Measurements from ENCODE around the gene UGGT2. TPM values are rescaled to one million over a fixed set of nuclear protein-coding genes. Genes with fewer than 3 reads are reported as not detected.
"Not testable (repeated sequence)": the region's sequence is repeated elsewhere in the genome, so short reads cannot be mapped to it uniquely, and the experiment has no call there.

UGGT2 gene
- total RNA-seq, 1 experiment from 2014 or later: 34.5 TPM

GRCh38 chr13:96046449-96047126, 6.6 kb downstream of the UGGT2 start:
- H3K56ac ChIP-seq (ENCODE audit: insufficient read length, low read depth, low read length); H3K27ac Mint-ChIP-seq; H3K4me2 ChIP-seq (ENCODE audit: insufficient read depth, insufficient read length, low read length); H4K91ac ChIP-seq (ENCODE audit: insufficient read length, low read depth, low read length); H3K4ac ChIP-seq (ENCODE audit: low read depth, low read length); H2BK15ac ChIP-seq (ENCODE audit: low read depth, low read length); H3K14ac ChIP-seq (ENCODE audit: insufficient read depth, low read length); H4K20me1 ChIP-seq (ENCODE audit: control insufficient read depth, insufficient read depth, insufficient read length); H3K4me3 Mint-ChIP-seq; H3K9ac ChIP-seq (ENCODE audit: extremely low read depth, insufficient read length, low read length); H3K79me1 ChIP-seq (ENCODE audit: insufficient read depth, low read depth, low read length, poor library complexity, severe bottlenecking); H3K27me3 ChIP-seq (ENCODE audit: insufficient read depth, low read length); DNase-seq; H2BK20ac ChIP-seq (ENCODE audit: low read depth, low read length, poor library complexity, severe bottlenecking); H3T11ph ChIP-seq (ENCODE audit: low read length); H3K4me1 ChIP-seq (ENCODE audit: insufficient read depth, low read length); H3K23ac ChIP-seq (ENCODE audit: insufficient read length, low read depth, low read length); H3K27ac ChIP-seq (ENCODE audit: insufficient read length, low read depth, low read length); H3K23me2 ChIP-seq (ENCODE audit: insufficient read length, low read depth, low read length, poor library complexity, severe bottlenecking); H3K18ac ChIP-seq (ENCODE audit: insufficient read length, low read depth, low read length); H2BK12ac ChIP-seq (ENCODE audit: insufficient read length, low read depth, low read length); H2AK5ac ChIP-seq (ENCODE audit: insufficient read length, low read length); H4K8ac ChIP-seq (replicated peaks; ENCODE audit: insufficient read length, low read depth, low read length); H2BK120ac ChIP-seq (ENCODE audit: low read depth, low read length, poor library complexity, severe bottlenecking); H3K9me3 ChIP-seq (ENCODE audit: control insufficient read depth, low read depth, low read length); H3K27me3 Mint-ChIP-seq (ENCODE audit: low read depth); H2BK5ac ChIP-seq (ENCODE audit: insufficient read length, low read length); H2AFZ ChIP-seq (ENCODE audit: low read length); H4K5ac ChIP-seq (ENCODE audit: insufficient read length, low read depth, low read length): not testable (repeated sequence)
- Mint-ChIP-seq H3K9me3 (peaks cover 26 to 62% of the 10 kb centered on the region in 2 experiments), H3K36me3 (ENCODE audit: insufficient read depth in 1 of 3, low read depth in 3 of 3) (peaks cover 41 to 69% (median 65%) of the 10 kb centered on the region in 3 experiments), H3K4me1 (peaks cover 19 to 50% of the 10 kb centered on the region in 2 experiments)
- peaks cover 13% of the 10 kb centered on the region; the same call in 1 of the 2 replicates for H3K79me2 ChIP-seq (ENCODE audit: insufficient read depth, low read length)
- no CpG with 5 or more reads among the region's 16 CpGs for WGBS (ENCODE audit: extremely low coverage, insufficient read length, low lambda C conversion rate)
